Ecto neural progenitor cell (in vitro differentiated cells): ENCODE measurements around the gene CHMP3.
"Not testable (repeated sequence)": the region's sequence is repeated elsewhere in the genome, so short reads cannot be mapped to it uniquely, and the experiment has no call there.

Source experiments
- DNase-seq: peaks from one replicate; pipeline ENCODE4 v3.0.0-alpha.2; 2018; ENCODE audit warnings: low spot score

The CHMP3 gene

DNA sequence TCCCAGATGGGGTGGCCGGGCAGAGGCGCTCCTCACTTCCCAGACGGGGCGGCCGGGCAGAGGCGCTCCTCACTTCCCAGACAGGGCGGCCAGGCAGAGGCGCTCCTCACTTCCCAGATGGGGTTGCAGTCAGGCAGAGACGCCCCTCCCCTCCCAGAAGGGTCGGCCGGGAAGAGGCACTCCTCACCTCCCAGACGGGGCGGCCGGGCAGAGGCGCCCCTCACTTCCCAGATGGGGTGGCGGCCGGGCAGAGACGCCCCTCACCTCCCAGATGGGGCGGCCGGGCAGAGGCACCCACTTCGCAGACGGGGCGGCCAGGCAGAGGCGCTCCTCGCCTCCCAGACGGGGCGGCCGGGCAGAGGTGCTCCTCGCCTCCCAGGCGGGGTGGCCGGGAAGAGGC, 13.8 kb downstream of the CHMP3 start:
- not testable (repeated sequence) for DNase-seq

GRCh38 chr2:86548913-86549396, 14.3 kb downstream of the CHMP3 start:
- not testable (repeated sequence) for DNase-seq

DNA sequence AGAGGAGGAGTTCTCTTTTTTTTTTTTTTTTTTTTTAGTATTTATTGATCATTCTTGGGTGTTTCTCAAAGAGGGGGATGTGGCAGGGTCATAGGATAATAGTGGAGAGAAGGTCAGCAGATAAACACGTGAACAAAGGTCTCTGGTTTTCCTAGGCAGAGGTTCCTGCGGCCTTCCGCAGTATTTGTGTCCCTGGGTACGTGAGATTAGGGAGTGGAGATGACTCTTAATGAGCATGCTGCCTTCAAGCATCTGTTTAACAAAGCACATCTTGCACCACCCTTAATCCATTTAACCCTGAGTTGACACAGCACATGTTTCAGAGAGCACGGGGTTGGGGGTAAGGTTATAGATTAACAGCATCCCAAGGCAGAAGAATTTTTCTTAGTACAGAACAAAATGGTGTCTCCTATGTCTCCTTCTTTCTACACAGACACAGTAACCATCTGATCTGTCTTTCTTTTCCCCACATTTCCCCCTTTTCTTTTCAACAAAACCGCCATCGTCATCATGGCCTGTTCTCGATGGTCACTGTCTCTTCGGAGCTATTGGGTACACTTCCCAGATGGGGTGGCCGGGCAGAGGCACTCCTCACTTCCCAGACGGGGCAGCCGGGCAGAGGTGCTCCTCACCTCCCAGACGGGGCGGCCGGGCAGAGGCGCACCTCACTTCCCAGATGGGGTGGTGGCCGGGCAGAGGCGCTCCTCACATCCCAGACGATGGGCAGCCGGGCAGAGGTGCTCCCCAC, 14.9 kb downstream of the CHMP3 start:
- DNase-seq: not testable (repeated sequence)

GRCh38 chr2:86545296-86545924, 17.8 kb downstream of the CHMP3 start:
- DNase-seq: not testable (repeated sequence)

GRCh38 chr2:86544278-86545099, 18.8 kb downstream of the CHMP3 start:
- DNase-seq: not testable (repeated sequence)

DNA sequence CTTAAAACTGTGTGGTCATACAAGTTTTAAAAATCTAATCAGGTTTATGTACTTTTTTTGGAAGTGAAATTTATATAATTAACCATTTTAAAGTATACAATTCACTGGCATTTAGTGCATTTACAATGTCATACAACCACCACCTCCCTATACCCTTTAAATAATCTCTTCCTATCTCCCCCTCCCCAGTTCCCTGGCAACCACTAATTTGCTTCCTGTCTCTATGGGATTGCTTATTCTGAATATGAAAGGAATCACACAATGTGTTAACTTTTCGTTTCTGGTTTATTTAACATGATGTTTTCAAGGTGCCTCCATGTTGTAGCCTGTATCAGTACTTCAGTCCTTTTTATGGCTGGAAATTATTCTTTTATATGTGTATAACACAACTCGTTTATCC, 19.4 kb downstream of the CHMP3 start:
- DNase-seq: no peak

DNA sequence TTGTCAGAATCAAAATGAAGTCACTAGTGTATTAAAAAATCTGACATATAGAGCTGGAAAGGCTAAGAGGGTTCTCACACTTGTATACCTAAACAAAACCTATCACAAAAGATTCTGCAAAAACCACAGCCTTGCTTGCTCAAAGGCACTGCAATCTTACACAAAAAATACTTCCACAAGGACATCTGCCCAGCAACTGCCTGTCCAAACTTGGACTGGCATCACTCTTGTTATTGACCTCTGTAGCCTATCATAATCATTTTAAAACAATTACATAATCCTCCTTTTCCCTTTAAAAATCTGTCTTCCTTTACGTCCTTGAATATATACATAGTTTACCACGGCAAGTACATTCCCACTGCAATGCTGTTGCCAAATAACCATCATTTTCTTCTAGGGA, 19.9 kb downstream of the CHMP3 start:
- no peak for DNase-seq

GRCh38 chr2:86542814-86543213, 20.4 kb downstream of the CHMP3 start:
- DNase-seq: no peak

DNA sequence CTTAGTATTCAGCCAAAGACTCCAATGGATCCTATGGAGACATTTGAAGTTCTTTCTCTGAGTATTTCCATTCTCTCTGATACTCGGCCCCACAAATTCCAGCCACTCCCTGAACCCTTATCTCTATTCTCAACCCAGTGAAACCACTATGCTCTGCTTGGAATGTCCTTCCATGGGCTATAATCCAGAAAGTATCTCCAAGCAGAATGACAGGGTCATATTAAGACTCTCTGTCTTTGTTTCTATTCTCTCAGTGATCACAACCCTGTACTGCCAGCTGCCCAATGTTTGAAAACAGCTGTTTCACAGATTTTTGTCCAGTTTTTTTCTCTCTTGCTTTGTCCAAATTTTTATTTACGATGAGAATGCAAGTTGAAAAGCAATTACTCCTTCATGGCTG, 21.9 kb downstream of the CHMP3 start:
- DNase-seq: no peak

GRCh38 chr2:86533589-86533988, 29.7 kb downstream of the CHMP3 start:
- DNase-seq: no peak

- no peak for DNase-seq
Observed at GRCh38 chr2:86525421-86526340, 37.6 kb downstream of the CHMP3 start.

GRCh38 chr2:86523491-86523890, 39.8 kb downstream of the CHMP3 start:
- DNase-seq: no peak

GRCh38 chr2:86522711-86523110, 40.5 kb downstream of the CHMP3 start:
- no peak for DNase-seq

DNA sequence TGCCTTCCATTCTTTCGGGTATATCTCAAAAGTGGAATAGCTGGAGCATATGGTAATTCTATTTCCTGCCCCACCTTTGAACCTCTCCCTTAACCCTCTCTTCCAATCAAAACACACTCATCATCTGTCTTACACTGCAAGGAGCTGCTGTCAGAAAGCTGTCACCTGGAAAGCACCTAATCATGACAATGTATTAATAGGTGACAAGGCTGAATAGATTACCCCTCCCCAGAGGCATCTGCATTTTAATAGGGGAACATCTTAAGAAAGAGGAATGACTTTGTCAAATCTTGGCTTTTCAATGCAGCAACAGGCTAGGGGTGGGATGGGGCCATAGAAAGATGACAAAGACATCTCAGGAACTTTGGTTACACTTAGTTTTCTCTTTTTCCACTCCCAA, 41.3 kb downstream of the CHMP3 start:
- DNase-seq: no peak

- DNase-seq: no peak
Observed at GRCh38 chr2:86520153-86520552, 43.1 kb downstream of the CHMP3 start.

DNA sequence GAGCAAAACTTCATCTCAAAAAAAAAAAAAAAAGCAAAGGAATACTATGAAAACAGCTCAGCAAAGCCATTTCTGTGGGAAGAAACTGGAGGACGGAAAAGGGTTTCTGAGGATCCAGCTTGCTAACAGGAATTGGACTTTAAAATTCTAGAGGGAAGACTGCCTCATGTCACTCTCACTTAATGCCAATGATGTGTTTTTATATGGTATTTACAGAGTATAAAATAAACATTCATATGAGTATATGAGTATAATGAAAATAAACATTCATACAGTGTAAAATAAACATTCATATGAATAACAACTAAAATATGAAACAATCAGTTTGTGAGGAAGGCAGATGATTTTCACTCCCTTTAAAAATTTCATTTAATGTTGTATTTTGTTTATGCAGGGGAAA, 43.9 kb downstream of the CHMP3 start:
- DNase-seq: no peak

- no peak for DNase-seq
Observed at GRCh38 chr2:86518481-86518880, 44.8 kb downstream of the CHMP3 start.

GRCh38 chr2:86513948-86514660, 49.1 kb downstream of the CHMP3 start:
- no peak for DNase-seq

DNA sequence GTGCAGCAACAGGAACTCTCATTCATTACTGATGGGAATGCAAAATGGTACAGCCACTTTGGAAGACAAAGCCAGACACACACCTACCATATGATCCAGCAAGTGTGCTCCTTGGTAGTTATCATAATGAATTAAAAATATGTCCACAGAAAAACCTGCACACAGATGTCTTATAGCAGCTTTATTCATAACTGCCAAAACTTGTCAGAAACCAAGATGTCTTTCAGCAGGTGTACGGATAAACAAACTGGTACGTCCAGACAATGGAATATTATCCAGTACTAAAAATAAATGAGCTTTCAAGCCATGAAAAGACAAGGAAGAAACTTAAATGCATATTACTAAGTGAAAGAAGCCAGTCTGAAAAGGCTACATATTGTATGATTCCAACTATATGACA, 50.4 kb downstream of the CHMP3 start:
- DNase-seq: no peak

DNA sequence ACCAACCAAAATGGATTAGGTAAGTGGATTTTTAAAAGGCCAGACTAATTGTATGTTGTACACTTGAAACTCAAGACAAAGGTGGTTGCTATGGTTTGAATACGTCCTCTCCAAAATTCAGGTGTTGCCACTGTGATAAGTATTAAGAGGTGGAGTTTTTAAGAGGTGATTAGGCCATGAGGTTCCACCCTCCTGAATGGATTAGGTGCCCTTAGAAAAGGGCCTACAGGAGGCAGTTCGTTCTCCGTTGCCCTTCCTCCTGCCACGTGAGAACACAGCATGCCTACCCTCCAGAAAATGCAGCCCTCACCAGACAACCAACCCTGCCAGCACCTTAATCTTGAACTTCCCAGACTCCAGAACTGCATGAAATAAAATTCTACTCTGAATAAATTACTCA, 51.2 kb downstream of the CHMP3 start:
- no peak for DNase-seq

DNA sequence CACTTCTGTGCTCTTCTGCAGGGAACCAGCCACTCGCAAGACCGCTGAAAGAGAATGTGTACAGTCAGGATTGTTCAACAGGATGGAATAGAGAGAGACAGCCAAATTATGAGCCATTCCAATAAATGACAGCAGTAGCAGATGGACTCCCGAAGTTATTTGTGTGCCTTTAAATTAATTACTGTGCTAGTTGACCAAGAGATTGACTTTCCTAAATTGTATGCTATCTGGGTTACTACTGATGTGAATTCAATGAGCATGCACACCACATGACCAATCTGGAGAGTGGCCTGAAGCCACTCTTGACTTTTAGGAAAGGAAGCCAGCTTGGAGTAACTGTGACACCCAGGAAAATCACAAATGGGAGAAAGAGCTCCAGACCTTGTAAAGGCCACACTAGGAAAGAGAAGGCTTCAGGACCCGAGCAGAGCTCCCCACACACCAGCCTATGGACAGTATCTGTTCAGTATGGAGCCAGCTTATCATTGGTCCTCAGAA, 52.8 kb downstream of the CHMP3 start:
- no peak for DNase-seq
